ENCODE measurements around the gene SLC11A1. TPM values are rescaled to one million over a fixed set of nuclear protein-coding genes. Genes with fewer than 3 reads are reported as not detected.

SLC11A1 gene
- total RNA-seq, 2 donors from 2014 or later = 1.1 to 1.8 TPM

- Histone ChIP-seq H3K4me3 (no peak overlapping the region), H3K27ac (no peak overlapping the region), H3K9me3 (no peaks in the 10 kb centered on the region), H3K27me3 (no peaks in the 10 kb centered on the region), H3K4me1 (no peaks in the 10 kb centered on the region), H3K36me3 (no peaks in the 10 kb centered on the region), H3K9ac (ENCODE audit: low read depth in 2 of 2, low read length in 2 of 2) (no peak overlapping the region)
- TF ChIP-seq CTCF (IDR thresholded peaks at IDR 0.05) = no peak
- intact Hi-C loops (cut with DNase I) = loop anchor here (2.0 to 10.0 kb wide), 2 partner anchors 57 to 173 kb away; no protein-coding TSS in a partner anchor
- DNase-seq = no peak
Observed at GRCh38 chr2:218357236-218358177, 24.6 kb upstream of the SLC11A1 start.

GRCh38 chr2:218360453-218360852 is 21.6 kb upstream of the SLC11A1 start:
- no peak for DNase-seq
- Histone ChIP-seq H3K4me3 (no peak overlapping the region), H3K4me1 (no peaks in the 10 kb centered on the region), H3K27ac (no peak overlapping the region), H3K9me3 (no peaks in the 10 kb centered on the region), H3K27me3 (no peaks in the 10 kb centered on the region), H3K36me3 (no peaks in the 10 kb centered on the region), H3K9ac (ENCODE audit: low read depth in 2 of 2, low read length in 2 of 2) (no peak overlapping the region)
- intact Hi-C loops (cut with DNase I) = no loop called here
- TF ChIP-seq CTCF (IDR thresholded peaks at IDR 0.05) = no peak

- Histone ChIP-seq H3K9ac (ENCODE audit: low read depth in 2 of 2, low read length in 2 of 2) (no peak overlapping the region), H3K9me3 (no peaks in the 10 kb centered on the region), H3K36me3 (no peaks in the 10 kb centered on the region), H3K4me1 (no peaks in the 10 kb centered on the region), H3K27me3 (no peaks in the 10 kb centered on the region), H3K4me3 (no peak overlapping the region), H3K27ac (no peak overlapping the region)
- no peak for DNase-seq
- no peak for TF ChIP-seq CTCF (IDR thresholded peaks at IDR 0.05)
- intact Hi-C loops (cut with DNase I) = no loop called here
Observed at GRCh38 chr2:218362606-218363005, 19.5 kb upstream of the SLC11A1 start.

GRCh38 chr2:218363736-218364135 is 18.3 kb upstream of the SLC11A1 start:
- Histone ChIP-seq H3K4me3 (no peak overlapping the region), H3K9ac (ENCODE audit: low read depth in 2 of 2, low read length in 2 of 2) (no peak overlapping the region), H3K36me3 (no peaks in the 10 kb centered on the region), H3K4me1 (no peaks in the 10 kb centered on the region), H3K27me3 (no peaks in the 10 kb centered on the region), H3K9me3 (no peaks in the 10 kb centered on the region), H3K27ac (no peak overlapping the region)
- intact Hi-C loops (cut with DNase I) = no loop called here
- no peak for TF ChIP-seq CTCF (IDR thresholded peaks at IDR 0.05)
- no peak for DNase-seq

GRCh38 chr2:218364196-218364595 is 17.9 kb upstream of the SLC11A1 start:
- Histone ChIP-seq H3K4me3 (no peak overlapping the region), H3K27ac (no peak overlapping the region), H3K27me3 (no peaks in the 10 kb centered on the region), H3K9ac (ENCODE audit: low read depth in 2 of 2, low read length in 2 of 2) (no peak overlapping the region), H3K4me1 (no peaks in the 10 kb centered on the region), H3K36me3 (no peaks in the 10 kb centered on the region), H3K9me3 (no peaks in the 10 kb centered on the region)
- DNase-seq = no peak
- no peak for TF ChIP-seq CTCF (IDR thresholded peaks at IDR 0.05)
- intact Hi-C loops (cut with DNase I) = no loop called here
